SJSA1 (cell line): ENCODE data around the gene COL4A2. TPM values are rescaled to one million over a fixed set of nuclear protein-coding genes. Genes with fewer than 3 reads are reported as not detected.
"Not testable (repeated sequence)": the region's sequence is repeated elsewhere in the genome, so short reads cannot be mapped to it uniquely, and the experiment has no call there.

Experiments used
- DNase-seq, 2 experiments: peaks; one replicate each; pipeline ENCODE4 v3.0.0-alpha.2; 2015 to 2020; ENCODE audit warnings: low spot score in 2 of 2, low read depth in 1 of 2
- H3K27ac ChIP-seq: fragments of 250-450 bp; sonication (Bioruptor Pico); 2 replicates; pipeline ENCODE4 v1.5.1; 2020; ENCODE audit warnings: mild to moderate bottlenecking, moderate library complexity
- H3K27me3 ChIP-seq: fragments of 250-450 bp; sonication (Bioruptor Pico); replicated peaks from 2 replicates; pipeline ENCODE4 v1.5.1; 2020; ENCODE audit warnings: mild to moderate bottlenecking, moderate library complexity
- H3K36me3 ChIP-seq: fragments of 250-450 bp; sonication (Bioruptor Pico); 2 replicates; pipeline ENCODE4 v1.5.1; 2020; ENCODE audit warnings: mild to moderate bottlenecking
- H3K4me1 ChIP-seq: fragments of 250-450 bp; sonication (Bioruptor Pico); replicated peaks from 2 replicates; pipeline ENCODE4 v1.6.1; 2021; ENCODE audit warnings: mild to moderate bottlenecking
- H3K4me3 ChIP-seq: fragments of 250-450 bp; sonication (Bioruptor Pico); 2 replicates; pipeline ENCODE4 v1.5.1; 2020; ENCODE audit warnings: mild to moderate bottlenecking
- H3K9me3 ChIP-seq: fragments of 250-450 bp; sonication (Bioruptor Pico); replicated peaks from 2 replicates; pipeline ENCODE4 v1.5.1; 2020; ENCODE audit warnings: mild to moderate bottlenecking
- total RNA-seq: library from RNA; depleted of rRNA; stranded (reverse); fragments of >200 nt; shearing (Covaris generic); gene quantifications from 2 replicates; pipeline ENCODE4 v1.2.3, GENCODE V29; 2014

COL4A2 gene
- total RNA-seq, 1 experiment from 2014 or later = 741 TPM

DNA sequence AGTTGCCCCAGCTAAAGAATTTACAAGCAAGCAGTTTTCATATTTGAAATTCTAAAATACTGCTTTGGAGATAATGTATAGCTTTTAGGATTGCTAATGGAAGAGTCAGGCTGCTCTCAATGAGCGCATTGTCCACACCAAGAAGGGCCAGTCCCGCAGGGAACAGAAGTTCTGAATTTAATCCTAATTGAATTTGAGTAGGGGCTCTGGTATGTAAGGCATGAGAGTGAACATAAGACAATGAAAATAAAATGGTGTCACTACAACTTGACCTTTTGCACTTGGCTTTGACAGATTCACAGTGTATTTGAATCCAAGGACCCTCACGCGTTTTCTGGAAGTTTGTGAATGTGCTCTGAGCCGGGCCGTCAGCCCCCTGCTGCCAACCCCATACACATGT, 221.8 kb downstream of the COL4A2 start:
- Histone ChIP-seq H3K4me3 (no peak overlapping the region), H3K27me3 (peaks cover 3% of the 10 kb centered on the region; the same call in 1 of the 2 replicates)

DNA sequence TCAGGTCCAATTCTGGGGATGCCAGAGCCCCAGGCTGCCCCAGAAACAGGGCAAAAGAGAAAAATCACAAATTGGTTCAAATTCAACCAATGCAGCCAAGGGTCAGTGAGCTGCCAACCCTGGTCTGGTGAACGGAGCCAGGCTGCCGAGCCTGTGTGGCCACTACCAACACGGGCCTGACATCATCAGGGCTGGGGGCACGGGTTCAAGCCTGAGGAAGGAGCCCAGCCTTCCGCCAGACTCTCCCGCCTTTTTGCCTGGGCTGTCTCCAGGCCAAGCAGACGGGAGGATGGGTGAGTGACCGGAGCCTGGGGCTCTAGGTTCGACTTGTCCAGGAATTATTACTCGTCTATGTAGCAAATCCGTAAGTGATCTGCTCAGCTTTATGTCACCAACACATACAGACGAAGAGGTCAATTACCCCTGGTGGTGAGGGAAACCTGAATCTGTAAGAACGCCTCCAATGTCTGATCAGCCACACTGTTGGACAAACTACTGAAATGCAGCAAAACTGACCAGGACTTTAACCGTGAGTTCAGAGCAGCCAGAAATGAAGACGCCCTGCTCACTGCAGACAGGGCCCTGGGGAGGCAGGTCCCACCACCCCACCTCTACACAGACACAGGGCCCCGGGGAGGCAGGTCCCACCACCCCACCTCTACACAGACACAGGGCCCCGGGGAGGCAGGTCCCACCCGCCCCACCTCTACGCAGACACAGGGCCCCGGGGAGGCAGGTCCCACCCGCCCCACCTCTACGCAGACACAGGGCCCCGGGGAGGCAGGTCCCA, 222.6 kb downstream of the COL4A2 start:
- Histone ChIP-seq H3K27ac (no peak overlapping the region), H3K4me3 (no peak overlapping the region), H3K4me1 (peaks cover 5% of the 10 kb centered on the region; the same call in 1 of the 2 replicates), H3K27me3 (peaks cover 3% of the 10 kb centered on the region; the same call in 1 of the 2 replicates), H3K9me3 (no peaks in the 10 kb centered on the region), H3K36me3 (no peaks in the 10 kb centered on the region)
- no peak for DNase-seq

More for the DNA sequence above, 221.8 kb downstream of the COL4A2 start:
- Histone ChIP-seq H3K36me3 (no peaks in the 10 kb centered on the region), H3K9me3 (no peaks in the 10 kb centered on the region), H3K27ac (no peak overlapping the region), H3K4me1 (peaks cover 7% of the 10 kb centered on the region; the same call in 1 of the 2 replicates)
- no peak for DNase-seq

DNA sequence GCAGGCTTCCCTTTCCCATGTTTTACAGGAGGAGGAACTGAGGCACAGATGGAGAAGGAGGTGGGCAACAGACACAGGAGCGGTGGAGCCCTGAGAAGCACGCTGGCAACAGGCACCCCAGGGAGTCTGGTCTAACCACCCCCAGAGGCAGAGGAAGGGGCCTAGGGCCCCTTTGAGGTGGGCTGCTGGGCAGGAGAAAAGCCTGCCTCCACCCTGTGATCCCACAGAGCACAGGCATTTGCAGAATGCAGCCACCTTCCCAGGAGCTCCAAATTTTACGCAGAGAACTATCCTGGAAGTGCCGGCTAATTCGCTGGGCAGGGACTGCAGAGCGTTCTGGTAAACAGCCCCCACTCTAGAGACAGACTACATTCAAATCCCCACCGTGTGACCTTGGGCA, 224.0 kb downstream of the COL4A2 start:
- Histone ChIP-seq H3K27me3 (peaks cover 3% of the 10 kb centered on the region; the same call in 1 of the 2 replicates), H3K9me3 (no peaks in the 10 kb centered on the region), H3K27ac (no peak overlapping the region), H3K4me1 (peaks cover 5% of the 10 kb centered on the region; the same call in 1 of the 2 replicates), H3K4me3 (no peak overlapping the region), H3K36me3 (no peaks in the 10 kb centered on the region)
- DNase-seq = no peak

DNA sequence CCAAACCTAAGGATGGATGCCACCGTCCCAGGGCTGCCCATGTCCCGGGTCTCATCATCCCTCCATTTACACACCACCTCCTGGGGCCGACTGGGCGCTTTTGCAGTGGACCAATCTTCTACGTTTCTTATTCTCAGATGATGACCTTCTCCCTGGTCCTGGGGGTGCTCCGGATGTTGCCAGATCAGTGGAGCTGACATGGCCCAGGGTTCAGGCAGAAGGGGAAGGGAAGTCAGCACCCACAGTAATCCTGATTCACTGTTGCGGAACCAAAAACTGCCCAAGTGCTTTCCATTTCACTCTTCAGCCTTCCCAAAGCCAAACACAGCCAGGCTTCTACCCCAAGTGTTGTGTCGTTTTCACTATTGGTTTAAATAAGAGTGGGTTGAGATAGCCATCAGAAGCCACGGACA, 224.6 kb downstream of the COL4A2 start:
- no peaks in the 10 kb centered on the region for H3K36me3 ChIP-seq
- H3K4me3 ChIP-seq = no peak overlapping the region
- no peak for DNase-seq
- H3K9me3 ChIP-seq = no peaks in the 10 kb centered on the region
- no peak overlapping the region for H3K27ac ChIP-seq
- H3K27me3 ChIP-seq = peaks cover 3% of the 10 kb centered on the region; the same call in 1 of the 2 replicates
- peaks cover 5% of the 10 kb centered on the region; the same call in 1 of the 2 replicates for H3K4me1 ChIP-seq

DNA sequence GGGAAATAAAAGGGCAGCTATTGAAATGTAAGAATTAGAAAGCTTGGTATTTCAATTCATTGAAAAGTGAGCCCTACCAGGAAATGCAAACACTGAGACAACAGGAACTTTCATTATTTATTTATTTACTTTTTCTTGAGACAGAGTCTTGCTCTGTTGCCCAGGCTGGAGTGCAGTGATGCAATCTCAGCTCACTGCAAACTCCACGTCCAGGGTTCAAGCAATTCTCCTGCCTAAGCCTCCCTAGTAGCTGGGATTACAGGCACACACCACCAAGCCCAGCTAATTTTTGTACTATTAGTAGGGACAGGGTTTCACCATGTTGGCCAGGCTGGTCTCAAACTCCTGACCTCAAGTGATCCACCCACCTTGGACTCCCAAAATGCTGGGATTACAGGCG, 225.2 kb downstream of the COL4A2 start:
- H3K27me3 ChIP-seq, H3K4me1 ChIP-seq, H3K36me3 ChIP-seq, H3K9me3 ChIP-seq, H3K27ac ChIP-seq, DNase-seq, H3K4me3 ChIP-seq: not testable (repeated sequence)

DNA sequence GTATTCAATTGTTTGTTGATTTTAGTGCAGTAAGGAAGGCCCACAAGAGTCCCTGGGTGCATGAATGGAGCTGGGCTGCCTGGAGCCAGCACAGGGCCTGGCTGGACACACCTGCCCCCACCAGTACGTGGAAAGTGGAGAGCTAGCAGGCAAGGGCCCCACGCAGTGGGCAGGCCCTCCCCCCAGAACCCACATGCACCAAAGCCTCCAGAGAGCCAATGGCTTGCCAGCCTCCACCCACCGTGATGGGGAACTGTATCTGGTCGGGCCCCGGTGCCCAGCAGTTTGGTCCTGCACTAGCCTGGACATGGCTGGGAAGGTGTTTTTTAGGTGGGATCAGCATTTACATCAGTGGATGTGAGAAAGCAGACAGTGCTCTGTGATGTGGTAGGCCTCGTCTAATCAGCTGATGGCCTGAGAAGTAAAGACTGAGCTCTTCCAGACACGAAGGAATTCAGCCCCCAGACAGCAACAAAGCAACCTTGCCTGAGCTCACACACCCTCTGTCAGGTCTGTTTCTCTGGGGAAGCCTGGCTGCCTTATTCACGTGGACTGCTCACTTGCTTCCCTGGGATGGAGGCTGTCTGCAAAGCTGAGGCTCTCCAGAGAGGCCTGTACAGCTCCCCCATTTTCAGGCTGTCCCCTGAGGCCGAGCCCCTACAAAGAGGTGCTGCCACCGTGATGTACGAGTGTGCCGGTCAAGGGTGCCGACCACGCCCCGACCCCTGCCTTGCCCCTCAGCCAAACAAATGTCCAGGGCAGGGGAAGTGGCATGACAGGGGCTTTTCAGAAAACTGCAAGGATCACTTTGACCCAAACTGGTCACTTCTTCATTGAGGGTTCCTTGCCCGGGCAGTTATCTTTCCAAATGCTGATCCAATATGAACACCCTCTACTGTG, 226.9 kb downstream of the COL4A2 start:
- Histone ChIP-seq H3K27ac (no peak overlapping the region), H3K36me3 (no peaks in the 10 kb centered on the region), H3K27me3 (no peaks in the 10 kb centered on the region), H3K4me3 (no peak overlapping the region), H3K4me1 (peaks cover 2% of the 10 kb centered on the region; the same call in 1 of the 2 replicates), H3K9me3 (no peaks in the 10 kb centered on the region)
- no peak for DNase-seq

DNA sequence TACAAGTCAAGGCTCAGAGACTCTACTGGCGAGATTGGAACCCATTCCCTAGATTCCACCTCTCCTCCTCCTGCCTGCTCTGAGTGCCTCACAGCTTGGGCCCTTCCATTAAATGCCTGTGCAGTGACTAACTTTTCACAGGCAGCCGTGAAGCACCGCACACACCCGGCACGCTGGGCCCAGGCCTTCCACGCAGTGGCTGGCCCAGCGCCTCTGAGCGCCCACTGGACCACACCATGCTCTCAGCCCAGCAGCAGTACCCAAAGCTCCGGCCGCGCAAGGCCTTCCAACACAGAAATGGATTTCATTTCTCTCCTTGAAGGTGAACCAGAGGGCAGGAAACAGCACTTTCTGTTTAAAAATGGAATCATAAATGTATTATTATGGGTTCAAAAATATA, 228.4 kb downstream of the COL4A2 start:
- no peak overlapping the region for H3K27ac ChIP-seq
- H3K27me3 ChIP-seq = no peaks in the 10 kb centered on the region; the same call in 1 of the 2 replicates
- H3K4me1 ChIP-seq = no peaks in the 10 kb centered on the region
- H3K36me3 ChIP-seq = no peaks in the 10 kb centered on the region
- DNase-seq = no peak
- H3K9me3 ChIP-seq = no peaks in the 10 kb centered on the region
- no peak overlapping the region for H3K4me3 ChIP-seq

DNA sequence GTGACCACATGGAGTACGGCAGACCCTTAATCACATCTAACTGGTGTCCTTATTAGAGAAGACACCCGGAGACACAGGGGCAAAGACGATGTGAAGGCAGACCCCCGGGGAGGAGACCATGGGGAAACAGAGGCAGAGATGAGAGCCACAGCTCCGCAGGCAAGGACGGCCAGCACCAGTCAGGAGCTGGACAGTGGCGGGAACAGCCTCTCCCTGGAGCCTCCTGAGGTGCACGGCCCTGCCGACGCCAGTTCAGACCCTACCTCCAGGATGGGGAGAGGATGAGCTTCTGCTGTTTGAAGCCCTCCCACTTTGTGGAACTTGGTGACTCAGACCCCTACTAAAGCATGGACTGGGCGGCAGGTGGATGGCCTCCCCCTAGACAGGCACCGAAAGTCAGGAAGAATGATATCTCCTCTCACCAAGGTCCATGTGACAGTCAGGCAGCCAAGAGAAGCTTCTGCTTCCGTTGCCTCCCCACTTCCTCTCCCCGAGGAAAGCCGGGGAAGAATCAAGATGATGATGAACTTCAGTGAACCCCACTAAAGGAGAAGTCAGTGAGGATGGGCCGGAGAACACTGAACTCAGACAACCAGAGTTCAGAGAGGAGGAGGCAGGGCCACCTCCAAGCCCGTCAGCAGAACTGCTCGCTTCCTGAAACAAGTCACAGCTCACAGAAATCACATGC, 229.1 kb downstream of the COL4A2 start:
- Histone ChIP-seq H3K36me3 (no peaks in the 10 kb centered on the region), H3K27ac (no peak overlapping the region), H3K27me3 (no peaks in the 10 kb centered on the region; the same call in 1 of the 2 replicates), H3K9me3 (no peaks in the 10 kb centered on the region), H3K4me1 (no peaks in the 10 kb centered on the region), H3K4me3 (no peak overlapping the region)
- no peak for DNase-seq

DNA sequence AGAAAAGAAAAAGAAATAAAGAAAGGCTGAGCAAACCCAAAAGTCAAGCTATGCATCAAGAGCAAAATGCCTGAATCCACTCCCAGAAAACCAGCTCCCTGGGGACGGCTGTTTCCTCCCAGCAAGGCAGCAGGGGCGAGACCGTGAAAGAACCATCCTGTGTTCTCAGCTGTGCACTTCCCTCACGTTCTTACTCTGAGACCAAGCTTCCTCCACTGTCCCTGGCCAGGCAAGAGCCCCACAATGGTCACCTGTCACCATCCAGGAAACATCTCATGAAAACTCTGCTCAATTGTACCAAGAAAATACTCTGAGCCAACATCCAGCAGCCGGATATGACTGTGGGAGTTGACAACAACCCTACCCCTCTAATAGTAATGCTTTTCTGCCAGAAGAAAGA, 231.5 kb downstream of the COL4A2 start:
- Histone ChIP-seq H3K4me3 (no peak overlapping the region), H3K9me3 (no peaks in the 10 kb centered on the region), H3K27me3 (no peaks in the 10 kb centered on the region; the same call in 1 of the 2 replicates), H3K4me1 (no peaks in the 10 kb centered on the region), H3K36me3 (no peaks in the 10 kb centered on the region), H3K27ac (no peak overlapping the region)
- no peak for DNase-seq

DNA sequence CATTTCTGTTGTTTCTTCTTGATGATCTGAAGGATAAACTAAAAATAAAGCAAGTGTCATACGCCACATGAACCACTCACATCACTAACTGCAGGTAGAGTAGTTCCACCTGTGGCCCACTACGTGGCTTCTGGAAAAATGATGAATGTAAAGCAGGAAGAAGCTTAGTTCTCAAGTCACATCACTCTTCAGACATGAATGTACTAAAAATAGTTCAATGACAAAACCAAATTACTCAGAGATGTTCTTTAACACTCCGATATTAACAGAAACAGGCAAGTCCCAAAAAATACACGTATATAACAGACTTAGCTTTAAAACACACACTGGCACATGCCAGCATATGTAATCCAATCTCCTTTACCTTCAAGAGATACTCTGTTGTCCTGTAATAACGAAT, 232.8 kb downstream of the COL4A2 start:
- Histone ChIP-seq H3K27me3 (no peaks in the 10 kb centered on the region; the same call in 1 of the 2 replicates), H3K4me1 (no peaks in the 10 kb centered on the region), H3K36me3 (no peaks in the 10 kb centered on the region), H3K9me3 (no peaks in the 10 kb centered on the region), H3K27ac (no peak overlapping the region), H3K4me3 (no peak overlapping the region)
- DNase-seq = no peak

DNA sequence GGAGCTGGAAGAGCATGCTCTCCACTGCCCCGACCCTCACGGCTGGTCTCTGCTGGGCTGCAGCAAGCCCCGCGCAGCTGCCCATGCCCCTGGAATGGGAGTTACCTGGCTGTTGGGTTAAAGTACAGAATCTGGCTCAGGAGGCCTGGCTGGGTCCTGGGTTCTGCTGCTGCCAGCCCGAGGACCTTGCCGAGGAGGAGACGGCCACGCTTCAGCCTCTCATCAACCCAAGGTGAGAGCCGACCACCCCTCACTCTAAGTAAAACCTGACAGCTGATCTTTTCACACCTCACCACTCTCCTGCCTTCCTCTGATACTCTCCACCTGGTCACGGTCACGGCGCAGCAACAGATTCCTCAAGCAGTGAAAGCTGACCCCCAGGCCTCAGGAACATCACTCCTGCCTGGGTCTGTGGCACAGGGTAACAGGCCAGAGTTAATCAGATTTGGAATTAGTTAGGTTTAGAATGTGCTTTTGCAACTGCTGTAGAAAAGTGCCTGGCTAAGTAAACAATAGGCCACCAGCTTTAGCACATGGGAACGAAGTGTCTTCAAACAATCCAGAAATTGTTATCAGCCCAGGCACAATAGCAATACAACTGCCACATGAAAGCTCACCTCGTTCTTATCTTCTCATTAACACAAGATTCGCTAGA, 233.9 kb downstream of the COL4A2 start:
- DNase-seq = no peak
- Histone ChIP-seq H3K4me1 (peaks cover 8% of the 10 kb centered on the region), H3K27ac (no peak overlapping the region), H3K9me3 (no peaks in the 10 kb centered on the region), H3K36me3 (no peaks in the 10 kb centered on the region), H3K4me3 (no peak overlapping the region), H3K27me3 (no peaks in the 10 kb centered on the region; the same call in 1 of the 2 replicates)

DNA sequence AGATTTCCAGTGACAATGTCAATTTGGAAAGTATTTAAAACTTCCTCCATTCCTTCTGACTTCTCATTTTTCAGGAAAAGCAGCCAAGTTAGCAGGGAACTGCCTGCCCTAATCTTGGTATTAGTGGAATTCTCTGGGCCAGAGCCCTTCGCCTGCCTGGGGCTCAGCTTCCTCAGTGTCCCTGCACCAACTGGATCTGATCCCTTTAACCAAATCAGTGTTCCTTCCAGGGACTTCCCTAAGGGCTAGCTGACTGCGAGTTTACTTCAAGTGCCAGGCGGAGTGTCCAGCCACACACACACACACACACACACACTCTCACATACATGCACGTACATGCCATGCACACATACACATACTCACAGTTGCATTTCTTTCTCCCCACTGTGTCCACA, 234.4 kb downstream of the COL4A2 start:
- no peak overlapping the region for H3K4me3 ChIP-seq
- no peaks in the 10 kb centered on the region for H3K36me3 ChIP-seq
- H3K9me3 ChIP-seq = no peaks in the 10 kb centered on the region
- no peak overlapping the region for H3K27ac ChIP-seq
- no peak for DNase-seq
- H3K27me3 ChIP-seq = no peaks in the 10 kb centered on the region; the same call in 1 of the 2 replicates
- H3K4me1 ChIP-seq = peaks cover 13% of the 10 kb centered on the region
